MM.1S (cell line): ENCODE measurements around the gene KDM6A.
"Not testable (repeated sequence)": the region's sequence is repeated elsewhere in the genome, so short reads cannot be mapped to it uniquely, and the experiment has no call there.

Experiments
- DNase-seq: peaks from one replicate; pipeline ENCODE4 v3.0.0-alpha.2; 2015
- H2AFZ ChIP-seq: fragments of 300-600 bp; sonication (generic); 2 replicates; pipeline ENCODE4 v1.6.0; 2016; ENCODE audit warnings: antibody characterized with exemption, low read length
- H3F3A ChIP-seq: fragments of 300-600 bp; sonication (generic); 2 replicates; pipeline ENCODE4 v1.6.1; 2016; ENCODE audit warnings: mild to moderate bottlenecking, antibody characterized with exemption, low read length, moderate library complexity, mixed read lengths; ENCODE audit not compliant: insufficient read depth
- H3K27ac ChIP-seq: fragments of 300-600 bp; sonication (generic); 2 replicates; pipeline ENCODE4 v1.5.1; 2016; ENCODE audit warnings: mild to moderate bottlenecking, low read length
- H3K27me3 ChIP-seq: fragments of 300-600 bp; sonication (generic); replicated peaks from 2 replicates; pipeline ENCODE4 v1.6.0; 2016; ENCODE audit warnings: low read length; ENCODE audit not compliant: insufficient read depth
- H3K36me3 ChIP-seq: fragments of 300-600 bp; sonication (generic); replicated peaks from 2 replicates; pipeline ENCODE4 v1.6.1; 2016; ENCODE audit warnings: mild to moderate bottlenecking, low read length, mixed read lengths; ENCODE audit not compliant: insufficient read depth
- H3K4me1 ChIP-seq: fragments of 300-600 bp; sonication (generic); 2 replicates; pipeline ENCODE4 v1.6.1; 2016; ENCODE audit warnings: low read length, mixed read lengths
- H3K4me2 ChIP-seq: fragments of 300-600 bp; sonication (generic); 2 replicates; pipeline ENCODE4 v1.6.0; 2016; ENCODE audit warnings: low read depth, low read length
- H3K4me3 ChIP-seq: fragments of 300-600 bp; sonication (generic); 2 replicates; pipeline ENCODE4 v1.5.1; 2016; ENCODE audit warnings: low read length, mixed read lengths
- H3K79me2 ChIP-seq: fragments of 300-600 bp; sonication (generic); 2 replicates; pipeline ENCODE4 v1.6.1; 2016; ENCODE audit warnings: mixed run types, low read length, mixed read lengths
- H3K9ac ChIP-seq: fragments of 300-600 bp; sonication (generic); 2 replicates; pipeline ENCODE4 v1.6.1; 2016; ENCODE audit warnings: low read length, mixed read lengths
- H3K9me2 ChIP-seq: fragments of 300-600 bp; sonication (generic); replicated peaks from 2 replicates; pipeline ENCODE4 v1.6.1; 2016; ENCODE audit warnings: mild to moderate bottlenecking, low read length, mixed read lengths; ENCODE audit not compliant: insufficient read depth
- H3K9me3 ChIP-seq: fragments of 300-600 bp; sonication (generic); replicated peaks from 2 replicates; pipeline ENCODE4 v1.6.1; 2016; ENCODE audit warnings: mild to moderate bottlenecking, low read length, mixed read lengths; ENCODE audit not compliant: insufficient read depth
- H4K20me1 ChIP-seq: fragments of 300-600 bp; sonication (generic); 2 replicates; pipeline ENCODE4 v1.6.1; 2016; ENCODE audit warnings: mild to moderate bottlenecking, low read length, moderate library complexity, mixed read lengths; ENCODE audit not compliant: insufficient read depth
- EZH2 ChIP-seq: fragments of 300-600 bp; sonication (generic); optimal IDR thresholded peaks from 2 replicates; pipeline ENCODE3; 2017; ENCODE audit warnings: low read depth, mild to moderate bottlenecking, antibody characterized with exemption, low read length, mixed read lengths
- EZH2phosphoT487 ChIP-seq: fragments of 300-600 bp; sonication (generic); IDR thresholded peaks from 2 replicates; pipeline ENCODE4 v1.6.1; 2018; ENCODE audit warnings: antibody characterized with exemption, low read length
- TF ChIP-seq, protein P1 (sequence below): fragments of 300-600 bp; sonication (generic); IDR thresholded peaks from 2 replicates; pipeline ENCODE4 v1.5.1; 2016; ENCODE audit warnings: antibody characterized with exemption, low read length, mixed read lengths

KDM6A gene

DNA sequence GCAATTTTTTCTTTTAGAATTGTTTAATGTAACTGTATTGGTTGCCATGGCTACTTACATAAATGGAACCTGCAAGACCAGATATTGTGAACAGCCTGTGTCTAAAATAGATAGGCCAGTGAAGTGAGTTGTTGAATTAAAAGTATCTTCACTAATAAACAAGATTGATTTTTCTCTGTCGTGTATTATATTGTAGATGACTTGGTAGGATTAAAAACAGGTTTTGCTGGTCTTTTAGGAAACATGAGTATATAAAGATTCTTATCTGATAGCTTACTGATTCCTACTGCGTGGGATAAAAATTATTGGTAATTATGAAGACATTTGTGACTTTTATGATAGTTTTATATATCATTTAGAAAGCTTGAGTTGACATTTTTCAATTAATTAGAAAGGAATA lies 162.1 kb downstream of the KDM6A start:
- no peaks in the 10 kb centered on the region for H3K36me3 ChIP-seq
- no peak overlapping the region for H3K4me2 ChIP-seq
- no peaks in the 10 kb centered on the region for H3K9me2 ChIP-seq
- H3K4me3 ChIP-seq = no peak overlapping the region
- no peaks in the 10 kb centered on the region for H3F3A ChIP-seq
- no peak overlapping the region for H3K27ac ChIP-seq
- no peaks in the 10 kb centered on the region for H3K27me3 ChIP-seq
- no peaks in the 10 kb centered on the region for H3K4me1 ChIP-seq
- no peaks in the 10 kb centered on the region for H3K9me3 ChIP-seq
- peaks cover 39% of the 10 kb centered on the region for H3K79me2 ChIP-seq
- H2AFZ ChIP-seq = no peak overlapping the region
- no peaks in the 10 kb centered on the region for H4K20me1 ChIP-seq
- DNase-seq = no peak
- TF ChIP-seq EZH2phosphoT487 = no peak
- TF ChIP-seq, protein P1, sequence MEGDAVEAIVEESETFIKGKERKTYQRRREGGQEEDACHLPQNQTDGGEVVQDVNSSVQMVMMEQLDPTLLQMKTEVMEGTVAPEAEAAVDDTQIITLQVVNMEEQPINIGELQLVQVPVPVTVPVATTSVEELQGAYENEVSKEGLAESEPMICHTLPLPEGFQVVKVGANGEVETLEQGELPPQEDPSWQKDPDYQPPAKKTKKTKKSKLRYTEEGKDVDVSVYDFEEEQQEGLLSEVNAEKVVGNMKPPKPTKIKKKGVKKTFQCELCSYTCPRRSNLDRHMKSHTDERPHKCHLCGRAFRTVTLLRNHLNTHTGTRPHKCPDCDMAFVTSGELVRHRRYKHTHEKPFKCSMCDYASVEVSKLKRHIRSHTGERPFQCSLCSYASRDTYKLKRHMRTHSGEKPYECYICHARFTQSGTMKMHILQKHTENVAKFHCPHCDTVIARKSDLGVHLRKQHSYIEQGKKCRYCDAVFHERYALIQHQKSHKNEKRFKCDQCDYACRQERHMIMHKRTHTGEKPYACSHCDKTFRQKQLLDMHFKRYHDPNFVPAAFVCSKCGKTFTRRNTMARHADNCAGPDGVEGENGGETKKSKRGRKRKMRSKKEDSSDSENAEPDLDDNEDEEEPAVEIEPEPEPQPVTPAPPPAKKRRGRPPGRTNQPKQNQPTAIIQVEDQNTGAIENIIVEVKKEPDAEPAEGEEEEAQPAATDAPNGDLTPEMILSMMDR = no peak
- no peak for TF ChIP-seq EZH2
- no peak overlapping the region for H3K9ac ChIP-seq

DNA sequence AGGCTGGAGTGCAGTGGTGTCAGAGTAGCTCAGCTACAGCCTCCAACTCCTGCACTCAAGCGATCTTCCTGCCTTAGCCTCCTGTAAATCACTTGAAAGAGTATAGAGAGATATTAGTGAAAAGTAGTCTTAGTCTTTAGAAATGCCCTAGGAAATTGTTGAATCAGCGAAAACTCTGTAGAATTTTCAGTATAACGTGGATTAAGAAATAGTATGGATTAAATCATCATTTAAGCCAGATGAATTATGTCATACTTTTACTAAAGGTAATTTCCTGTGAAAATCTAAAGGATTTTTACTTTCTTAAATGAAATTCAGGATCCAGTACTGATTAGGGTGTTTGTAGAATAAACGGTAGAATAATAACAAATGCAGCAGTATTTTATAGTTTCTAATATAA lies 163.2 kb downstream of the KDM6A start:
- Histone ChIP-seq H3K79me2 (peaks cover 31% of the 10 kb centered on the region), H3K27ac (no peak overlapping the region), H3F3A (no peaks in the 10 kb centered on the region), H3K27me3 (no peaks in the 10 kb centered on the region), H3K4me2 (no peak overlapping the region), H2AFZ (no peak overlapping the region), H3K36me3 (no peaks in the 10 kb centered on the region), H4K20me1 (no peaks in the 10 kb centered on the region), H3K4me3 (no peak overlapping the region), H3K4me1 (no peaks in the 10 kb centered on the region), H3K9ac (no peak overlapping the region), H3K9me2 (no peaks in the 10 kb centered on the region), H3K9me3 (no peaks in the 10 kb centered on the region)
- TF ChIP-seq, protein P1 = no peak
- TF ChIP-seq EZH2phosphoT487 = no peak
- no peak for TF ChIP-seq EZH2
- DNase-seq = no peak

DNA sequence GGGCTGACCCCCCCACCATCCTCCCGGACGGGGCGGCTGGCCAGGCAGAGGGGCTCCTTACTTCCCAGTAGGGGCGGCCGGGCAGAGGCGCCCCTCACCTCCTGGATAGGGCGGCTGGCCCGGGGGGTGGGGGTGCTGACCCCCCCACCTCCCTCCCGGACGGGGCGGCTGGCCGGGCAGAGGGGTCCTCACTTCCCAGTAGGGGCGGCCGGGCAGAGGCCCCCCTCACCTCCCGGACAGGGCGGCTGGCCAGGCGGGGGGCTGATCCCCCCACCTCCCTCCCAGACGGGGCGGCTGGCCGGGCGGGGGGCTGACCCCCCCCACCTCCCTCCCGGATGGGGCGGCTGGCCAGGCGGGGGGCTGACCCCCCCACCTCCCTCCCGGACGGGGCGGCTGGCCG lies 167.1 kb downstream of the KDM6A start:
- H3F3A ChIP-seq, H3K4me1 ChIP-seq, H3K27me3 ChIP-seq, H3K79me2 ChIP-seq, H2AFZ ChIP-seq, H4K20me1 ChIP-seq, H3K9me2 ChIP-seq, H3K4me2 ChIP-seq, H3K9ac ChIP-seq, H3K27ac ChIP-seq, H3K36me3 ChIP-seq, H3K9me3 ChIP-seq, DNase-seq, H3K4me3 ChIP-seq: not testable (repeated sequence)

DNA sequence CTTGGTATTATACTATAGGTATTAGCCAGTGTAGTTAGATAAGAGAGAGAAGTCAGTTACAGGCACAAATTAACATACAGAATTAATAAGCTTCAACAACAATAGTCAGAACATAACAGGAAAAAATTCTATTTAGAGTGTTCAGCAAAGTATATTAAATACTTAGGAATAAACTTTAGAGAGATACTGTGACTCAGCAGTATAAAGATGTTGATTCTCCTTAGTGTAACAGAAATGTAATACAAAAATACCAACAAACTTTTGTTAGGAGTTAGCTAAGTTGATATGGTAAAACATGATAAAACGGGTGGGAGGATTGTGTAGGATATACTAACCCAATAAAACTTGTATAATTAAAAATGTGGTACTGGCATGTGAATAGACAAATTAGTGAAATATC lies 173.4 kb downstream of the KDM6A start:
- Histone ChIP-seq H3K36me3 (no peaks in the 10 kb centered on the region), H3K4me3 (no peak overlapping the region), H3K4me1 (0 out of 2 replicates have a peak, but pooled peaks cover 3% of the 10 kb centered on the region), H3K79me2 (no peaks in the 10 kb centered on the region; the same call in 1 of the 2 replicates), H4K20me1 (no peaks in the 10 kb centered on the region), H3K4me2 (no peak overlapping the region), H3K27ac (no peak overlapping the region), H3K27me3 (no peaks in the 10 kb centered on the region), H3K9ac (no peak overlapping the region), H3K9me2 (no peaks in the 10 kb centered on the region), H2AFZ (no peak overlapping the region), H3F3A (no peaks in the 10 kb centered on the region), H3K9me3 (no peaks in the 10 kb centered on the region)
- TF ChIP-seq EZH2phosphoT487 (no peak), EZH2 (no peak)
- TF ChIP-seq, protein P1 = no peak
- no peak for DNase-seq
